GM18907 (cell line): ENCODE results near the gene TMEM185A.
"Not testable (repeated sequence)": the region's sequence is repeated elsewhere in the genome, so short reads cannot be mapped to it uniquely, and the experiment has no call there.

Source experiments
- ATAC-seq: cut with Tn5 transposase; IDR thresholded peaks from one replicate; pipeline ENCODE4 v1.9.1; 2021; ENCODE audit warnings: mild to moderate bottlenecking, moderate library complexity; ENCODE audit not compliant: unreplicated experiment

Gene TMEM185A

DNA sequence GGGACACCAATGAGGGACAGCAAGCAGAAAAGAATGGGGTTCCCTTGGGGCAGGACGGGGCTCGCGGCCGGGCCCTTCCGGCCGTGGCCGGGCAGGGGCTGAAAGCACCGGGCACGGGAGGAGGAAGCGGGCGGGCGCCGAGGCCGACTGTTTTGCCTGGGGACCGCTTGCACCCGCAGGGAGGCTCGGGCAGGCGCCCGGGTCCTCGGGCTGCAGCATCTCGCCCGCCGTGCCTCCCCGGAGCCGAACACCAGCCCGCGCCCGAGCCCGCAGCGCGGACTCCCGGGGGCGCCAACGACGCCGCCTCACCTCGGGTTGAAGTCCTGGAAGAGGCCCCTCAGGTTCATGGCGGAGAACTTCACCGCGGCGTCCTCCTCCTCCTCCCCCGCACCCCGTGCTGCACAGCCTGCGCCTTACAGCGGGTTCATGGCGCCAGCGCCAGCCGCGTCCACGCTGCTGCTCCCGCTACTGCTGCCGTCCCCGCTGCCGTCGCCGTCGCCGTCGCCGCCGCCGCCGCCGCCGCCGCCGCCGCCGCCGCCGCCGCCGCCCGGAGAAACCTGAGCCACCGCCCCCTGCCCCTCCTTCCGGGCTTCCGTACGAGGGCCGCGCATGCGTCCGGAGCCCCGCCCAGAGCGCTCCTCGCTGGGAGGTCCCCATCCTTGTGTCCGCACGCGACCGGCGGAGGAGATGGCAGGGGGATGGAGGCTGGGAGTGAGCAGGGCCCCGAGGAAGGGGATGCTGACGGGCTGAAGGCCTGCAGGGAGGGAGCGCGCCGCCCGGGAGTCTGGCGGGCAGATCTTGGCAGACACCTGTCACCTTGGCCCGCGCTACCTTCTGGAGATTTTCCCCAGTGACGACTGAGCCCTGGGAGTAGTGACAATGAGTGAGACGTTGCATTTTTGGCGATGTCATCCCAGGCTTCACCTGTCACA is at the start of gene TMEM185A:
Gene TMEM185A (minus strand): TSS at position 559 of the 932 bp plus-strand sequence. CDS start 212 bp downstream, at position 347.
- ATAC-seq, result peak; percentile 86

DNA sequence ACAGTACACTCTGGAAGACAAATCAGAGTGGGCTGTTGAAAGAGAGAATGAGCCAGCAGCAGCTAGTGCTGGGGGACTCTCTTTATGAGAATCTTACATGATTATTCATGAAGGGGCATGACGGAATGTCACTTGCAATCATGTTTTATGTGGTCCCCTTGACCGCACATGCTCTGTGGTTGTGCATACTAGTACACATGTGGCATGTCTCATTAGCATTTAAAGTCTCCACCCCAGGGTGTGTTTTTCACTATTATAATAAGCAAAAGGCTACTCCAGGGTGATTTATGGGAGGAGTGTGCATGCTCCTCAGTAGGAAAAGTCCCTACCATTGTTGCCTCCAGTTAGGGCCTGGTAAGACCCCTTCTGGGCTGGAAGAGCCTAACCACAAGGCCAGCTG is 49.6 kb upstream of the TMEM185A start:
- ATAC-seq, result no peak

DNA sequence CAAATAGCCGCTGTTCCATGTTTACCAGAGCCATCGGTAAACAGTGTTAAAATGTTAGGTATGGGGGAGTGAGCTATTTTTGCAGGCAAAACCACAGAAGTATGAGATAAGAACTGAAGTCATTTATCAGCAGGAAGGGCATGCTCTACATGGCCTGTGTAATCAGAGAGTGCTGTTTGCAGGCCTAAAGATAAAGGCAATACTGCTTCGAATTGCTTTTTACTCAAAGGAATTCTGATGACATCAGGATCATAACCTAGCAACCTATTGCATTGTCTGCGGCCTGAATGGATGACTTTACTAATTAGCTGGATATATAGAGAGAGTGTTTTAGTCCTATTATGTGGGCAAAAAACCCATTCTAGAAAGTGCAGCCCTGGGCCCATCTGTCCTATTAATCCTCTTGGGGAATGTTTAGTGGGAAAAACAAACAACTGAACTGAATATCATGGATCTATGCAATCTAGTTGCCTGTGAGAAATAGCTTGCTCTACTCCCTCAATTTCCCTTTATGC is 47.6 kb upstream of the TMEM185A start:
- not testable (repeated sequence) for ATAC-seq

DNA sequence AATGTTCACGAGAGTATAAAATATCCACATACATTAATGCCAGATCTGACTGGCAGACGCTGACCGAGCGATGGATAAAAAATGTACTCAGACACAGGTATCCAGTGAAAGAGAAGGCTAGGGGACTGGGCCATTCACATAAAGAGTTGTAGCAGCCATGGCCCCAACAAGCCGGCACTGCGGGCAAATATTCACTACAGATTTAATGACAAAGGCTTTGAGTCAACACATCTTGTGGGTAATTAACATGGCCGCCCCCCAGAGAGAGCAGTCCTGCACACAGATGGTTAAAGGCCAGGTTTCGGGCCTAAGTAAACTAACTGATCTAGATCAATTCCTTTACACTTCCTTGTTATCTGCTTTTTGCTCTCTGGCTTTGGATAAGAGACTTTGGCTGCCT is 44.0 kb upstream of the TMEM185A start:
- ATAC-seq, result not testable (repeated sequence)

DNA sequence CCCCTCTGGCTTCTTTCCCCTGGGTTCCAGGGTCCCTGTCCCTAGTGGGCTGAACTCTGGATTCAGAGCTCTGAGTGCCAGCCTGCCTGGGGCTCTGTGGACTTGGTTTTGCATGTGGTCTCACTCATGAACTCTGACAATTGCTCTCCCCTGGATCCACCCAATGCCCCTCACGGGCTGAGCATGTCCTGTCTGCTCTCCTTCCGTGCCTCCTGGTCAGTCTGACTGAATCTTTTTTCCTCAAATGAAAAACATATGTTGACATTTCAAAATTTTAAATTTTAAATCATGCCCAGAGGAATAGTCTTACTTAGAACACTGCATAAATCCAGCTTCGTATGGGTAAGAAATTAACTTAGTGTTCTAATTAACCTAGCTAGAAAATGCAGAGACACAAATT is 43.5 kb upstream of the TMEM185A start:
- not testable (repeated sequence) for ATAC-seq

DNA sequence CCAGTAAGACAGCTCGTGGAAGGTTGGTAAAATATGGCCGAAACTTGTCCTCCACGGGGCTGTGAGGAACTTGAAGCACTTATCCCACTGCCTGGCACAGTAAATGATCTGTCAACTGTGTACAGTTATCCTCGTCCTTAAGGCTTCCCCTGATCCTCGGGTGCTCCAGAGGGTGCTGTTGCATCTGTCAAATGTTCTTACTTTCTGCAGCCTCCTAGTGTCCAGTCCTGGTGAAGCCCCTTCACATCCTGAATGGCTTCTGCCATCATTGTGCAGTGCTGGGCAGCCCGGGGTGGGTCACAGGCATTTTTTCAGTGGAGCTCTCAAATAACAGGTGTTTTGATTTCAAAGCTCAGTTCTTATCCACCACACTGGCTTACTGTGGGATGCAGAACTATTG is 29.0 kb upstream of the TMEM185A start:
- ATAC-seq, result not testable (repeated sequence)

DNA sequence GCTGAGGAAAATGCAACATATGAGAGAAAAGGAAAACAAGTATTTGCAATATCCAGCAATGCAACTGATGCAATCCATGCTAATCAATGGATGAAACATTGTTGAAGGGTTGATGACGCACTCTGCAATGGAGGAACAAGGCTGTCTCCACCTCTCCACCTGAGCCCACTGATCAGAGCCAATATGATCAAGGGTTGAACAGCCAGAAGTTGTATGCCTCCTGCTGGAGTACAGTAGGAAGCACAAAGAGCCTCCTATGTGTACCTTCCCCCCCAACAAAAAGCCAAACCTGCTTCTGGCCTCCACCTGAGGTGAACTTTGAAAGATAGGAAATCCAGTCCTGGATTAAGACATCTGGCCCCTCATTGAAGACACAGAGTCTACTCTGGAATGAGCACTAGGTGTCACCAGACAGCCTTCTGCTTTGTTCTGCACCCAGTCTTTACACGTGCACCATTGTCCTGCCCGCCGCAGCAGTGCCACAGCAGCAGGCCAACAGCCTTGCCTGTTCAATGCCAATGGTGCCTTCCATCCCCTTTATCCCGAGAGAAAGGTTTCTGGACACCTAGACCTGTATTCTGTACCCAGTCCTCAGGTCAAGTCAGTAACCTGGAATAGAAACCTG is 24.8 kb upstream of the TMEM185A start:
- peak; percentile 51 for ATAC-seq

DNA sequence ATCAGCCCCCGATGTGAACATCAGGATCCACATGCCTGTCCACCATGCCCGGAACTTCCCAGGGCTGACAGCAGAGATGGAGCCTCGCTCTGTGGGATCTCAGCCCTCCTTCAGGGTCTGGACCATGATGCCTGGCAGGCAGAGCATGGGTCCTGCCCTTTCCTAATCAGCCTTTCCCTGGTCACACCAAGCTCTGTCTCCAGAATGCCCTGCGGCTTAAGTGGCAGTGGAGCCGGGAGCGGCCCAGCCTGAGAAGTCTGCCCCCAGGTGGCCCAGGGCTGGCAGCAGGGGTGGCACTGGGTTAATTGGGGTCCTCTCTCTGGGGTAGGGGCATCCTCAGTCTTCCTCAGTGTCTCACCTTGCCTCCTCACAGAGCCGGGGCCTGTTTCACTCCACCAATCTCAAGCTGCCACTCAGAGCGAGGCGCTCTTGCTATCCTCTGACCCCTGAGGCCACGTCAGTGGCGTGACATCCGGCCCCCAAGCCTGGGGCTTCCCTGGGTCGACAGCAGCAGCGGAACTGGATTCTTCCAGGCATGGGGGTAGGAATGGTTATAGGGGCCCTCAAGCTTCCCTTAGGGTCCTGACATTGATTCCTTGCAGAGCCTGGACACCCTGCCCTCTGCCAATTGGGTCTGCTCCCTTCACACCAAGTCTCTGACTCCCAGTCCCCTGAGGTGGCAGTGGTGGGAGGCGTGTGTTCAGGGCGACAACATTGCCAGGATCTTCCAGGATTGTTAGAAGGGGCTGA is 20.8 kb upstream of the TMEM185A start:
- no peak for ATAC-seq

DNA sequence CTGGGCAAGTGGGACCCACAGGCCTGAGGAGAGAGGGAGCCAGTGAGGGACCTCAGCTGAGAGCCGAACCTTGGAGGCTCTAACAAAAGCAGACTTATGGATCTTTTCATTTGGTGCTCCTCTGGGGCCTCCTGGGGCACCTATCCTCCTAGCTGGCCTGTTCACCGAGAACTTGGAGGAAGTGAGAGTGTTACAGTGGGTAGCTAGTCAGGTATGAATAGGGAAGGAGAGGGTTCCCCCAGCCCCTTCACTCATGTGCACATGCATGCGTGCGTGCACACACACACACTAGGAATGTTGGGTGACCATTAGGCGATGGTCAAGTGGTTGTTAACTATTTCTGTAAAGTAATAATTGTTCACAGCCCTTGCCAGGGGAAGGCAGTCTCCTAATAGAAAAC is 18.6 kb upstream of the TMEM185A start:
- peak; percentile 78 for ATAC-seq

DNA sequence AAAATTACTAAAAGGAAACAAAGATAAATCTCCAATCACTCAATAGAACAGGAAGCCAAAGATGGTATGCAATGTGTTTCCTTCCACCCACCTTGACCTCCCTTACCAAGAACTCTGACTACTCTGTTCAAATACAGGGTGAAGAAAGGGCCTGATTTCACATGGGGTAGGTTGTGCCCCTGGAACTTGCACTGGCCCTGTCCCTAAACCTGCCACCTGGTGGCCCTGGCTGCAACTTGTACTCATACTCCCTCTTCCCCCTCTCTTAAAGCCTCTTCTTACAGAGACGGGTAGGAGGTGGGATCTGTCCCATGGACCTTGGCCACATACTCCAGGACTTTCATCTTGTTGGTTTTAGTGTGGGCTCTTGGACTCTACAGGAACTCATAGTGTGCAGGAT is 17.3 kb upstream of the TMEM185A start:
- ATAC-seq, result no peak

DNA sequence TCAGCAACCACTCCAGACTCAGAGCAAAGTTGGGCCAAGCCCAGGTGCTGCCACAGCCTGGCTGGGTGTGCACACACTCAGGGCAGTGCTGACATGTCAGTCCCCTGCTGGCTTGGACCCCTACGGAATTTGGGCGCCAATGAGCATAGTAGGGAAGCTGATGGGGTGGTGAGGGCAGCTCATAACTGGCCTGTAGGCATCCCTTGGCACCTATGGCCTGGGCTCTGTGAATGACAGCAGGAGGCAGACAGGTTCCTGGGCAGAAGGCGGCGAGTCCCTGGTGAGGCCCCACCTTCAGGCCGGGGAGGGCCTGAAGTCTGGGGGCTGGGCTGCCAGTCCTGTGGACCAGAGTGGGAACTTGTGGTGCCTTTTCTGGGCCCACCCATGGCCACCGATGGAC is 15.9 kb upstream of the TMEM185A start:
- ATAC-seq, result no peak

DNA sequence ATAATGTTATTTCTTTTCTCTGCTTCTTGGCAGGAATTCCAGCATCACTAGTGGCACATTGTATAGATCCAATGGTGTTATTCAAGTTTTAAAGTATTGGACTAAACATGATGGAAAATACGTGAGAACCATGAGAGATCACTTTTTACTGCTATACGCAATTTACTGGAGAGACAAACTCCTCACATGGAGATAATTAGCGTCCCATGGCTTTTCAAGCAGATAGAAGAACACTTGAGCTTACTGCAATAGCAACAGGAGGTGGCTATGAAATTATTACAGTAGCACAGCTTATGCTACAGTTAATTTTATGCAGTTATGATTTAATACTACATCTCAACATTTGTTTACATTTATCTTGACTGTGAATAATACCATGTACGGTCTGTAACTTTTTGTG is 11.9 kb upstream of the TMEM185A start:
- no peak for ATAC-seq

DNA sequence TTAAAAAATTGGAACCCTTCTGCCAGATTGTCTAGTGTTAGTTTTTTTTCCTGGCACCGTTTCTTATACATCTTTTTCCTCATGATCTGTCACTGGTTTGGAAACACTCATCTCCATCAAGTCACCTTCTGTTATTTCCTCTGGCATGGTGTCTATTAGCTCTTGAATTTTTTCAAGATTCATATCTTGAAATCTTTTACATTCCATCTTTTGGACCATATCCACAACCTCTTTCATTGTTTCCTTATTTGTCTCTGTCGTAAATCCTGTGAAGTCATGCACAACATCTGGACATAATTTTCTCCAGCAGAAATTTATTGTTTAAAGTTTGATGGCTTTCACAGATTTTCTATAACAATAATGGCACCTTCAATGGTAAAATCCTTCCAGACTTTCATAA is 10.2 kb upstream of the TMEM185A start:
- ATAC-seq, result no peak

DNA sequence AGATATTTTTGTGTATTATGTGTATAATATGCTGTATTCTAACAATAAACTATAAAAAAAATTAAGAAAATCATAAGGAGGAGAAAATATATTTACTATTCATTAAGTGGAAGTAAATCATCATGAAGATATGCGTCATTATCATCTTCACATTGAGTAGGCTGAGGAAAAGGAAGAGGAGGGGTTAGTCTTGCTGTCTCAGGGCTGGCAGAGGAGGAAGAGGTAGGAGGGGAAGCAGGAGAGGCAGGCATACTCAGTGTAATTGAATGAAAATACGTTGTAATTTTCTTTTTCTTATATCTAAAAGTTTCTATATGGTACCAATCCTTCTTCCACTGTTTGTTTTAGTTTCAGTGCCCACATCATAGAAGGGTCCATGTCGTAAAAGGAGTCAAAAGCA is 9.8 kb upstream of the TMEM185A start:
- no peak for ATAC-seq

DNA sequence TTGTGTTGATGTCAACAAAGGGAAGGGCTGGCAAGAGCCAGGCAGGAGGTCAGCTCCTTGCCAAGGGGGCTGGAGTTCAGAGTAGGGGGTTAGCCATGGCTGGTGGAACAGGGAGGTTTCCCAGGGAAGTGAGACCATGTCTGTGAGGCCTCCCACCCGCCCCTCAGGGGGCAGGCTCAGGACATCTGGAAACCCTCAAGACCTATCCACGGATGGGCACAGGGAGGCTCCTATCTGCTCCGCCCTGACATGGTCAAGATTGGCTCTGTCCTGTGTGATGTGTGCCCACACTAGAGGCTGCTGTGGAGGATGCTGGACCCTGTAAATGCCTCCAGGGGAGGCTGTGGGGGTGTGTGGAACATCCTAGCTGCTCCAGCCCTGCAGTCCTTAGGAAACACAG is 8.0 kb upstream of the TMEM185A start:
- no peak for ATAC-seq

DNA sequence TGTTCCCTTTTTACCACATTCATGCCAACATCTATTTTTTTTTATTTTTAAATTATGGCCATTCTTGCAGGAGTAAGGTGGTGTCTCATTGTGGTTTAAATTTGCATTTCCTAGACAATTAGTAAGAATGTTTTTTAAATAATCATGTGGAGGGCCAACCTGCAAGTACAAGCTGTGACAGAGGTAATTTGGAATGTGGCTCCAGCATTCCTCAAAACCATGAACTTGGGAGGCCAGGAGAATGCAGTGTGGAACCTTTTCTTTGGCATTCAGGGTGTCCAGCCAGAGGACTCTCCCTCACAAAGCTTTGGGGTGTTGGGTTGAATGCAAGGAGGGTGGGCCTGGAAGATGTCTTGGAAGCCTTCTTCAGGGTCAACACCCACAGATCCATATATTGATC is 7.3 kb upstream of the TMEM185A start:
- no peak for ATAC-seq

DNA sequence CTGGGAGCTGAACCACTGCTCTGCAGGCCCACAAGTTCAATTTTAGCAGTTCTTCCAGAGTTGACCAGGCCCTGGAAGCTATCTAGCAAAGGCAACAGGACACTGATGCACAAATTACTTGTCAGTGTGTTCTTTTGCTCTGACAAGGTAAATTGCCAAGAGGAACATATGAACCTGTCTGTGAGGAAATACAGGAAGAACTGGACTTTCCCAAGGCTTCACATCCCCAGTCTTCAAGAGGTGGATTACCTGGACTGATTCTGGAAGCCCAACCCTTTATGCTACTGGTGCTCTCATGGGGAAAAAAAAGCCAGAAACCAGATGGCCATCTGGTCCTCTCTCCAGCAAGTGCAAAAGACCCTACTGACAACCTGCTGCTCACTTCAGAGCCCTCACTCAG is 1.9 kb upstream of the TMEM185A start:
- ATAC-seq, result no peak

DNA sequence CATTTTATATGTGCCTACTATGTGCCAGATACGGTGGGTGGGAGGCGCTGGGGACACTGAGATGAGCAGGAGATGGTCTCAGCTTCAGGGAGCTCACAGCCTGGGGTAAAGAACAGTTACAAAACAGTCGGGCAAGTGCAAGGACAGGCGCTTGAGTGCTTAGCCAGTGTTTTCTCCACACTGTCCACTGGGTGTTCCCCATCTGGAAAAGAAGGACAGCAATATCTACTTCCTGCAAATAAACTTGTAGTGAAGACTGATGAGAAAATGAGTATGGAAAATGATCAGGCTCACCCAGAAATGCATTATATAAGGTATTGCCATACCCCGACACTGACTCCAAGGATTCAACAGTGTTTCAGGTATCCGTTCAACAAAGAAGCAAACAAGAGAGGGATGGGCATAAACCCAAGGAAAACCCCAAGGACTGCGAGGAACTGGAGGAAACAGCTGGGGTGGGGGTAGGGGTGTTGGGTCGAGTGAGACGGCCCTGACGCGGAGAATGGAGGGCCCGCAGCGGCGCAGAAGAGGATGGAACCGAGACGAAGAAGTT is 835 bp downstream of the TMEM185A start:
- ATAC-seq, result no peak

DNA sequence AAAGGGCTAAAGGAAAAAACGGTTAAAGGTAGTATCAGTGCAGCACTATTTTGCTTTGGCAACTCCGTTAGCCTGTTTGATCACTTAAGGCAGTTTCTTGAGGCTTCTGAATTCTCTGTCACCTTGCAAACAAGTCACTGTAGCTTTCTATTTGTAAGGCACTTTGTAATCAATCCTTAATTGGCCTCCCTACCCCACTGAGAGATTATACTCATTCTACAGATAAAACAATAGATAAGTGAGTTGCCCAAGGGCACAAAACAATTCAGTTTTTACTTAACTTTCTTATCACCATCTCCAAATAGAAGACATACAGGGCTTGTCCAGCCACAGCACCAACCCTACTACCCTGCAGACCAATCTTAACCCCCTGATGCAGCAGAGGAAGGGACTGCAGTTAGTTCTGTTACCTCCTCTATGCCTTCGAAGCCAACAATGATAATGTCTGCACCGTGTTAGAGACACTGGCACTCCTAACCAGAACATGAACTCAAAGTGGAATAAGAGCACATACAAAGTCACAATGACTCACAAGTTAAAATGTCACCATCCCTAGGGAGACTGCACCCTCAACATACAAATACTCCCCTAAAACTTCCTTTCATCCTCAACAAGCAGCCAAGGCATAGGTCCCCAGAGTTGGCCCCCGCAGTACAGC is 1.7 kb downstream of the TMEM185A start:
- no peak for ATAC-seq

DNA sequence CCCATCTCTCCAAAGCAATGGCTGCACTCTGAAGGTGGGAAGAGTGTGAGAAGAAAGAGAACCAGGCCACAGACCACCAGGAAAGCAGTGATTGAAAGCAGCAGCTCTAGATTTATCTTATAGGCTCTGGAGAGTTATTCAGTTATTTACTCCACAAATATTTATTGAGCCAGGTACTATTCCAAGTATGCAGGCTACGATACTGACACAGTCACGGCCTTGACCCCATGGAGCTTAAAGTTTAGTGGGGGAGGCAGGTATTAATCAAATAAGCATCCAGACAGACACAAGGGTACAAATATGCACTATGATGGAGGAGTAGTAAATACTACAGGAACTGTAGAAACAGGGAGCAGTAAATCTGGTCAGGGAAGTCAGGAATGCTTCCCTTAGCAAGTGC is 2.8 kb downstream of the TMEM185A start:
- no peak for ATAC-seq

DNA sequence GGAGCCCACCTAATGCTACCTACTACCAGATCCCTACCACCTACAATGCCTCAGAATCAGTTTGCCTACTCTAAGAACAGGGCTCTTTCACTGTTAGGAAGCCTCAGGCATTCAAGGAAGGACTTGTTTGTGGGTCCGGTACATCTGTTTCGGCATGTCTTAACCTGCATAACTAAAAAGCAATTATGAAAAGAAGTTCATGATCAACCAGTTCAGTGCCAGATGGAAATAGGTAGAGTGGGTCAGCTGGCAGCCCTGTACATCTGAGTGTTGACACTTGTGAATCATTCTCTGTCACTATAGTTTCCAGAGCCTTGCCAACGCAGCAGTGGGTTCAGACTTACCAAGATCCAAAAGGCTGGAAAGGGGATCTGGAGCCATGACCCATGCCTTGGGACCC is 3.3 kb downstream of the TMEM185A start:
- no peak for ATAC-seq
